HG02981 (cell line): ENCODE data around the gene CEP295NL.
"Not testable (repeated sequence)": the region's sequence is repeated elsewhere in the genome, so short reads cannot be mapped to it uniquely, and the experiment has no call there.

ENCODE experiments used
- ATAC-seq: cut with Tn5 transposase; IDR thresholded peaks from one replicate; pipeline ENCODE4 v1.9.1; 2021; ENCODE audit warnings: mild to moderate bottlenecking, moderate library complexity; ENCODE audit not compliant: unreplicated experiment

The CEP295NL gene

DNA sequence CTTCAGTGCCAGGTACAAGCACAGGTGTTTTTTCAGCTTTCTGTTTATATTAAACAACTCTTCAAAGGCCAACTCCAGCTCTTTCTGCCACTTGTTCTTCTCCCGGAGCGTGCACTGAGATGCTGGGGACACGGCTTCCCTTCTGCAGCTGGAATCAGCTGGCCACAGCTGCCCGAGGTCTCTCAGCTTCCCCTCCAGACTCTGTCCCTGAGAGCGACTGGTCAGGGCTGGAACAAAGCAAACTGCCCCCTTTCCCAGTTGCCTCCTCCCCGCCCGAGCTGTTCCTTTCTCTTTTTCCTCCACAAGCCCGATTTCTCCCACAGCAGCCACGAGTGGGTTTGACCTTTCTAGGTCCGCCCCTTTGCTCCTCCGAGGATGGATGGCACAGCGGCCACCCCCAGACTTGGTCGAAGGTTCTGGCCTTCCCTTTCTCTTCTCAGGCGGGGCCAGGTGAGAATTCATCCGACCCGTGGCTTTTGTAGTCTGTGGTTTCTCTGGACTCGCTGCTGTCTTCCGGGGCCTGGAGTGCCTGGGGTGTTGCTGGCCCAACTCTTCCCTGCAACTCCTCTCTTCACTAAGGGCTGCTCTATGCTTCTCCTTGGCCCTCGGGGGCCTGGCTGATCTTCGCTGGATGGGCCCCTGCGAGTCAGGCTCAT is 11.5 kb downstream of the CEP295NL start:
- ATAC-seq, result no peak

DNA sequence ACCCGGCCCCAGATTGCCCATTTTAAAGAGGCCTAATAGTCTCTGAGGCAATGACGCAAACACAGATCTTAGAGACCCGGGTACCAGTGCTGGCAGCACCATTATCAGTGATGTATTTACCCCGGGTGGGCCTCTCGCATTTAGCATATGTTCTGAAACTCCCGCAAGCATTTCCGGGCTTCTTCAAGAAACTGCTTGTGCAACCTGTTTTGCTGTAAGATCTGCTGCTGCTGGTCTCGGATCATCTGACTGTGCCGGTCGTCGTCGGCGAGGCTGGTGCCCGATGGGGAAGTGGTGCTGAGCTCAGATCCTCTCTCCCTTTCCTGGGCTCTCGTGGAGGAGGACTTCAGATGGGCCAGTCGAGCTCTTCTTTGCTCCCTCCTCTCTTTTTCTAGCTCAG is 12.5 kb downstream of the CEP295NL start:
- ATAC-seq, result no peak

DNA sequence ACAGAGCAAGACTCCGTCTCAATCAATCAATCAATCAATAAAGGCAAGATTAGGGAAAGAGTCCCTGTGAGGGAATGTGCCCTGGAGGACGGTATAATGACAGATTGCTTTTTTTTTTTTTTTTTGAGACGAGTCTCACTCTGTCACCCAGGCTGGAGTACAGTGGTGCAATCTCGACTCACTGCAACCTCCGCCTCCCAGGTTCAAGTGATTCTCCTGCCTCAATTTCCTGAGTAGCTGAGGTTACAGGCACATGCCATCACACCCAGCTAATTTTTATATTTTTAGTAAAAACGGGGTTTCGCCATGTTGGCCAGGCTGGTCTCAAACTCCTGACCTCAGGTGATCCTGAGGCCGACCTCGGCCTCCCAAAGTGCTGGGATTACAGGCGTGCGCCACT is 12.9 kb downstream of the CEP295NL start:
- ATAC-seq, result not testable (repeated sequence)

DNA sequence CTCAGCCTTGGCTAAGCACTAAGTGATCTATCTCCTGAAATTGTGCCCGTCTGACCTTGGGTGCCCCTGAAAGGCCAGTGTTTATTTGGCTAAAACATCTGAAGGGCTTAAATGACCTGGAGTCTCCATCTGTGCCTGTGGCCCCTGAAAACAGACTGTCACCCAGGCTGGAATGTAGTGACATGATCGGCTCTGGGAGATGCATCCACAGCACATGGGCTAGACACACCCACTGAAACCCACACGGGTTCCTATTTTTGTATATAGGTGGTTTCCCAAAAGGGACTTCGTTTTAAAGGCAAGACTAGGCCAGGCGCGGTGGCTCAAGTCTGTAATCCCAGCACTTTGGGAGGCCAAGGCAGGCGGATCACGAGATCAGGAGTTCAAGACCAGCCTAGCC is 13.5 kb downstream of the CEP295NL start:
- no peak for ATAC-seq

DNA sequence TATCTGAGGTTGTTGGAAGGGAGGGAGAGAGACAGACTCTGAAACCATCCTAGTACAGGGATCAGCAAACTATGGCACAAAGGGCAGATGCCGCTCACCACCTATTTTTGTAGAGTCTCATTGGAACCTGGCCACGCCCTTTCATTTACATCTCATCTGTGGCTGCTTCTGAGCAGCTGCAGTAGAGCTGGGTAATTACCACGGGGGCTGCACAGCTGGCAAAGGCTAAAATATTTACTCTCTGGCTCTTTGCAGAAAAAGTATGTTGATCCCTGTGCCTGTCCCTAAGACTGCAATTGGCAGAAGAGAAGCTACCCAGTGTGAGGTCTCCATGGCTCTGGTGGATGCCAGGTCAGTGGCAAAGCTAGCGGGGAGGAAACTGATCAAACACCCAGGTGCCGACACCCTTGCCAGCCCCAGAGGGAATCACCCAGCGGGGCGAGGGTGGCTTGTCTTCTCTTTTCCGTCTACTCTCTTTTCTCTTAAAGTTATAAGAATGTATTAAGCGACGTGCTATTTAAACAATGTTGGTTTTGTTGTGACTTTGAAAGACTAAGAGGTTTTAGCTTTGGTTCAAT is 14.0 kb downstream of the CEP295NL start:
- ATAC-seq, result no peak

DNA sequence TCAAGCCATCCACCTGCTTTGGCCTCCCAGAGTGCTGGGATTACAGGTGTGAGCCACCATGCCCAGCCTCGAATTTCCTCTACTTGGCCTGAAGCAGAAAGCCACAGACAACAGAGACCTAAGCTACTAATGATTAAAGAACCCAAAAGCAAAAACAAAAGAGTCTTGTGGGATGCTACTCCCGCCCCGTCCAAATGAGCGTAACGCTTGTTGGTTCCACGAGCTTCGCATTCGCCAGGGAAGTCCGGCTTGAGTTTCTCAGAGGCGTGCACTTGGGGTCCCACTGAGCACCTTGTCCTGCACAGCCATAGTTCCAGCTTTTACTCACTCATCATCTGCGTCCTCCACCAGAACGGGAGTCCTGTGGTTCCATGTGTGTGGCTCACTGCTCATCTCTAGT is 16.0 kb downstream of the CEP295NL start:
- ATAC-seq, result no peak

DNA sequence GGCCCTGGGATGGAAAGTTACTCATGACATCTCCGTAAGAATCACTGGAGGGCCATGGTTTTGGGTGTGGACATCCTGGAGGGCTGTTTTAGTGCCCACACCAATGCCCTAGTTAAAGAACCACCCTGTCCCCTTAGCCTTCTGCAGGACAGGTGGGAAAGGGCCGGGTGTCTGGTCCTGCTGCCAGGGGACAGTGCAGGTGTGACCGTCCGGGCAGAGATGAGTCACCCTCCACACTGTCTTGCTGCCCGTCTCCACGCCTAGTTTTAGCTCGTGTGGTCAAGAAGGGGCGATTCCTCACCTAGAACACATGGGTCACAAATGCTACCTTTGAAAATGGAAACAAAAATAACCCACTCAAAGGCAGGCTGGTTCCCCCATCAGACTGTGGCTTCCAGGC is 17.0 kb downstream of the CEP295NL start:
- ATAC-seq, result no peak

DNA sequence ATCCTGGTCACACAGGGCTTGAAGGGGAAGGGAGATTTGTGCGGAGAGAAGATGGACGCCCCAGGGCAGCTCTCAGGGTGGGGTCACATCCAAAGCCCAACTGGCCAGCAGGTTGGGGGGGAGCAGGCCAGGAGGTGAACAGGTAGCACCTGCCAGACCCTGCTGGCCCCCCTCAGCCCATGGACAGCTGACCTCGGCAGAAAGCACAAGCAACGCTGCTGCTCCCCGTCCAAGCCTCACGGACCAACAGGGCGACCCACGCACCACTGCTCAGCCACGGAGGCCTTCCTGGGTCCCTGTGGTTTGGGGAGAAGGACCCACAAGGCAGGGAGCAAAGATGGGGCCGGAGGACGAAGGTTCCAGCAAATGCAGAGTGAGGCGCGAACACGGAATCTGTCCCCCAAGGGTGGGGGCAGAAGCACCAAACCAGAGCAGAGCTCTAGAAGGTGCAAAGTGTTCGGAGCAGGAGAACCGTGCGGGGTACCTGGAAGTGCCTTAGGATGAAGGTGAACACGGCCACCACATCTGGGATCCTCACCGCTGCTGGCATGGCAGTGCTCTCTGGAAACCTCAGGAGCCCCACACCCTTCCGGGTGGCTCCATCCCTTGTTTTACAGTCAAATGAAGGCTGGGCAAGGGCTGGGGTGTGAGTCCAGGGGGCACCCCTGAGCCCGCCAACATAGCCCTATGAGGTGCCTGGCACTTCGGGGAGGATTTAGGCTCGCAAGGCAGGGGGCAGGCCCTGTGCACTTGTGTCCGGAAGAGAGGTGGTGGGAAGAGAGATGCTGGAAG is 17.9 kb downstream of the CEP295NL start:
- ATAC-seq, result no peak

DNA sequence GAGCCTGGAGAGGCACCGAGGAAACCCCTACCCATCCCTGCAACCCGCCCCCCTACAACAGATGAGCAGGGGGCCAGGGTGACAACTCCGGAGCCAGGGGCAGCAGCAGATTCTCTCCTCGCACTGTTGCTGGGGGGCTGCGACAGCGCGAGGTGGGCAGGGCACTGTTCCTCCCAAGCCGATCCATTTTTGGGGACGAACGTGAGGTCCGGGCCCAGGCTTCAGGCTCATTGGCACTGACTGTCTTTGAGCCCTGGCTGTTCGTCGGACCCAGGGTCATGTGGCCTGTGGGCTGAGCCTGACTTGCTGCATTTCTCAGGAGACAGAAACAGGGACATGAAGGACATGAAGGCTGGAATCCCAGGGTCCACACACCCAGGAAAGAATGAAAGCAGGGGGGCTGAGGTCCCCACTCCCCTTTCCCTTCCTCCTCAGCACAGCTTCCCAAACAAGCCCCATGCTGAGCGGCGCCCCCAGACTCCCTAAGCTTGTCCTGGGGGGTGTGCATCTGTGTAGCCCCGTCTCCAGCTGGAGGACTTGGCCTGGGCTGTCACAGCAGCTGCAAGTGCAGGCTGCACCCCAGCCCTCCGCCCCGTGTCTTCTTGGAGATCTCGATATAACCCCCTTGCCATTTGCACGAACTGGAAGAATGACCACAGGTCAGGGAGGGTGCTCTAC is 18.7 kb downstream of the CEP295NL start:
- no peak for ATAC-seq

DNA sequence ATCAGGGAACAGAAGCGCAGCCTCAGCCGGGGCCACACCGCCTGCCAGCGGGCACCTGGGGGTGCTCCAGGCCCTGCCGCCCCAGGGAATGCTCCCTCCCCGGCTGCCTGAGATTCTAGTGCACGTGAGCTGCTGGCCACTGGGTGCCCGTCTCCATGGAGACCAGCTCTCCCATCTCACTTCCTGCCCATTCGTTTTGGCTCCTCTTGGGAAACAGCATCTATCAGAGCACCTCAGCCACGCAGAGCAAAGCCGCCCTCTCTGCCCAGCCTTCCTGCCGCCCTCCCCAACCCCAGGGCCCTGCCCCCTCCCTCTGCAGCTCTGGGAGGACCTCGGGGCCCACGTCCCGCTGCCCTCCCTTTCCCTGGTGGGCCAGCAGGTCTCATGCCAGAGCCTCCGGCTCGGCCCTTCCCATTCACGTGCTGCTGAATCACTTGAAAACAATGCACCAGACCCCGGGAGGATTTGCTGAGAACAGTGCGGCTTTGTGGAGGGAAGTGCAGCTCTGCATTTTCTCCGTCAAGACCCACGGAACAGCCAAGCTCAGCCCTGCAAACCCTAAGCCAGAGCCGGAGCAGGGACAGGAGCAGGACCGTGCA is 19.4 kb downstream of the CEP295NL start:
- ATAC-seq, result no peak

DNA sequence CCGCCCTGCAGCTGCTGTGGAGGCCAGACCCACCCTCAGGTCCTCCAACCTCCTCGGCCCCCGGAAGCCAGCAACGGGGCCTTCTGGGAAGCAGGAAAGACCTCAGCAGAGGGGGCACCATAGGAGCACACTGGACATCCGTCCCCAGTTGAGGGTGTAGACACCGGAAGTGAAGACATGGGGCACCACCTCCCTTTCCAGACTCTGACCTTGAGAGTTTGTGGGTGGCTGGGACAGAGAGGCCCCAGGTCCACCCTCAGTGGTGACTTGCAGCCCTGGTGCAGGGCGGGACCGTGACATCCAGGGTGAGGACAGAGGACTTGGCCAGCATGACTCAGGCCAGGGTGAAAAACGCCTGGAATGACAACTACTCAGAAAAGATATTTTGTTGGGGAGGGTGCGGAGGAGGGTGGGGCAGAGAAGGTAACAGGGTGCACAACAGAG is 19.9 kb downstream of the CEP295NL start:
- no peak for ATAC-seq

DNA sequence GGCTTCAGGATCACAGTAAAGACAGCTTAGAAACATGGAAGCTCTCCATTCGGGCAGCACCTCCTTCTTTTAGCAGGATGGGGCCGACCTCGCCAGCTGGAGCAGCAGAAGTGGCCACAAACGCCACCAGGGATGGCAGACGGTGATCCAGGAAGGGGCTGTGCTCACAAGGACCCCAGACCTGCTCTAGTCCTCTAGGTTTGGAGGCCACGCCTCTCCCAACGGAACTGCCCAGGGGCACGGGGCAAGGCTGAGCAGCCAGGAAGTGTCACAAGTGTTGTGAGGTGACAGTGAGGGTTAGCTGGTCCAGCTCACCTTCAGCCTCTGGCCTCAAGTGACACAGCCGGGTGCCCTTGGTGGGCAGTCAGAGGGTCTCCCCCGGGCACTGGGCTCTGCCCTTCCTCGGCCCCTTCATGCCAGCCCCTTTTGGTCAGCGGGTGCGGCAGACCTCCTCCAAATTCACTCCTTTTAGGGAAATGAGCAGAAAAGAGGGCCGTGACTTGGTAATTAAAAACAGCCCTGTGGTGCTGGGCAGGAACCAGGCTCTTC is 20.4 kb downstream of the CEP295NL start:
- ATAC-seq, result no peak

DNA sequence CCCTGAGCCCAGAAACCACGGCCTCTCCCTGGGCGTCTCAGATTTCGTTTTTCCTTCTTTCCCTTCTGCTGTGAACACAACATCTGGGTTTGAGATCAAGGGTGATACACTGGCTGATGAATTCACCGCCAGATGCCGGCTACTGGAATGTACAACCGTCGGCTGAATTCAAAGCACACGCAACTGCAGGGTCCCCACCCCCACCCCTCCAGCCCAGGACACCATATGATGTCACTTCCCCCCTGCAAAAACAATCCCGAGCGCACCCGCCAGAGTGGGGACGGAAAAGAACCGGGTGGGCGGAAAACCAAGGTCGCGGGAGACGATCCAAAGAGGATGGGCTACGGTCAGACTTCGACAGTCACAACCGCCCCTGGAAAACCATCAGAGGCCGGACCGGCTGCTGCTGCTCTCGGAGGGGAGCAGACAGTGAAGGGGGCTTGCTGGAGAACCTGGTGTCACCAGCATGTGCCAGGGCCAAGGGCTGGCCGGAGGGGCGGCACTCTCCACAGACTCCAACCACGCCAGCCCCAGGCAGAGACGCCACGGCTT is 23.3 kb downstream of the CEP295NL start:
- ATAC-seq, result no peak

DNA sequence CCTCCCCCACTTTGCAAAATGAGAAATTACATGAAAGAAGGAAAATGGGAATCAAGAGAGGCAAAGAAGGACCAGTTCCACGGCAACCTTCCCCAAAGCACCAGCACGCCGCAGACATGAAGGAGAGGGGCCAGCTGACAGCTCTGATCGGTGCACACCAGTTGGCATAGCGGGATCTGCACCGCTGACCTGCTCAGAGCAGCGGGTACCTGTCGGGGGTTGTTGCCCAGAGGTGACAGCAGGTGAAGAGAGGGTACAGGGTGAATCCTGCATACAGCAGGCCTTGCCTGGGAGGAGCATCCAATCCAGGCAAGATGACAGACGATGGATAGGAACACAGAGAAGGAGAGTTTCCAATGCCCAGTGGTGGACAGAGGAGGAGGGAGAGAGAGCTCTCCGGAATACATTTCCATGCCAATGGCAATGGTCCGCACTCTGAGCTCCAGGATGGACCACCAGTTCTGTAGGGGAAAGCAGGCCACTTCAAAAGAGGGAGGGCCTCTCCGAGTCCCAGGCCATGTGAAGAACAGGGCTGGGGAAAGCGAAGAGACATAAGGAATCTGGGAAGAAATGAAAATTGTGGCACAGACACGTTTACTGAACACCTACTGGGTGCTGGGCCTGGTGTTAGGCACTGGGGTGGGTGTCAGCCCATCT is 24.0 kb downstream of the CEP295NL start:
- ATAC-seq, result no peak

DNA sequence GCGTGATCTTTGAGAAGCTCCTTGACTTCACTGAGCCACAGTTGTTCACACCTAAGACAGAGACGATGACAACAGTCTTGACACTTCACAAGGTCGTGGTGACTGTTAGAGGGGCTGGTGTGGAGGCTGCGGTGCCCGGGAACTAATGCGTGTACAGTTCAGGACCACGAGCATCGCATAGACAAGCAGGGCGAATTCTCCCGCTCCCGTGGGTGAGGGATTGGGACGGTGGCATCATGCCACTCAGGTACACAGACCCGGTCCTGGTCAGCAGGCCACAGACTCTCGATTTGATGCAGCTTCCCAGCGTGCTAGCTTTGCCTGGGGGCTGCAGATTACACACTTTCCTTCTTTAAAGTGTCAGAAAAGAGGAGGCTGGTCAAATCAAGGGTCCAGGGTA is 24.7 kb downstream of the CEP295NL start:
- ATAC-seq, result no peak

DNA sequence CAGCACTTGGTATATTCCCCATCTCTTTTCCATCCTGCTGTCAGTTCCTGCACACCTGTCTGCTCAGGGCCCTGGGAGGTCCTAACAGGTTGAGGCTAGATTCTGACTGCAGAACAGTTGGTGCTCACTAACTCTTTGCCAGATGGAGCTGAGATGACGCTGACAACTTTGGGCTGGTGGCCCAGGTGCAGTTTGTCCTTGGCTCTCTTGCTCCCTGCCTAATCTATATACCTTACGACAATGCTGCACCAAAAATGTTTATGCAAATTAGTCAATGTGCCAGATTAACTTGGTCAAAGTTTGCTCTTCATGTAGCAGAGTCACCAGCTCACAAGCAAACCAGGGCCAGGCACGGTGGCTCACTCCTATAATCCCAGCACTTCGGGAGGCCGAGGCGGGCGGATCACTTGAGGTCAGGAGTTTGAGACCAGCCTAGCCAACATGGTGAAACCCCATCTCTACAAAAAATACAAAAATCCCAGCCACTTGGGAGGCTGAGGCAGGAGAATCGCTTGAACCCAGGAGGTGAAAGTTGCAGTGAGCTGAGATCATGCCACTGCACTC is 26.0 kb downstream of the CEP295NL start:
- not testable (repeated sequence) for ATAC-seq

DNA sequence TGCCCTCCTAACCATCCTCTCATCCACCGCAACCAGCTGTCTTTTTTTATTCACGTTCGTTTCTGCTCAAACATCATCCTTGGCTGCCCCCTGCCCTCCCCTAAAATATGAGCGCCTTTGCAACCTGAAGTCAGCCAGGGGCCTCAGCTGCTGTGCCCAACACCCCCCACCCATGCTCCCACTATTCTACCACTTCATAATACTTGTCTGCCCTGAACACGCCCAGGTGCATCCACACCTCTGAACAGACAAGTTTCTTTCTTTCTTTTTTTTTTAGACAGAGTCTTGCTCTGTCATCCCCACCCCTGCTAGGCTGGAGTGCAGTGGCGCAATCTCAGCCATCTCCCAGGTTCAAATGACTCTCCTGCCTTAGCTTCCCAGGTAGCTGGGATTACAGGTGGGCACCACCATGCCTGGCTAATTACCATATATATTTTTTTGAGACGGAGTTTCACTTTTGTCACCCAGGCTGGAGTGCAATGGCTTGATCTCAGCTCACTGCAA is 26.9 kb downstream of the CEP295NL start:
- no peak for ATAC-seq

DNA sequence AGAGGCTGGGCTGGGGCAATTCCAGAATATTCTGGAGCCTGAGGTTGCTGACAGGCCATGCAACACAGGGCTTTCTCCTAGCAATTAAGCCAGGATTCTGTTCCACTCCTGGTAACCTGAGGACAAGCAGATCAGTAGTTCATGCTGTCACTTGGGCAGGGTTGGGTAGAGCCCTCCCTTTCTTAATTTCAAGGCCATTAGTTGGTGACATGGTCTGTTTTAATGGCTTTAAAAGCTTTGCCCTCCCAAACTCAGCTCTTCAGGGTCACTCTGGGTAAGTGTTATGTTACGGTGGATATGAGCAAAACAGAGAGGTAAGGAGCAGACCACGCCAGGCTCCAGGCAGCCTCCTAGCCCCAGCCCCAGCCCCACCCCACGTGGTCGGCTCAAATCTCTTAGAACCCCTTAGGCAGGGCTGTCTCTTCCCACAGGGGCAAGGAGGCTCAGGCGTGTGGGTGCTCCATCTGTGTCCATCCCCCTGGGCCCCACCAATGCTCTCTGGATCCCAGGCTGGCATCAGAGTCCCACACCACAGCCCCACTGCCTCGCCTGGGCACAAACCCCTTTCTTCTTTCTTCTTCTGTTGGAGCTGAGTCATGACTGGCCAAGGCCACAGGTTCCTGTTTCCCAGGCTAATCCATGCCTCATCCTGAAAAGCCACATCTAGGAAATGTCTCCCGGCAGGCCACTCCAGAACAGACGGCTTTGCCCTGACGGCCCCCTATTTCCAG is 27.5 kb downstream of the CEP295NL start:
- ATAC-seq, result no peak
